GM08714 (cell line): ENCODE data around the gene PDIA6.

Experiments used
- H3K4me3 ChIP-seq: fragments of 200-500 bp; sonication (Bioruptor generic); 2 replicates; pipeline ENCODE4 v1.5.1; 2014; ENCODE audit warnings: mild to moderate bottlenecking, low read length, inconsistent platforms
- ZNF274 ChIP-seq: IDR thresholded peaks from 2 replicates; pipeline ENCODE4 v1.6.1; 2012; ENCODE audit warnings: mild to moderate bottlenecking, low read depth, low read length

The PDIA6 gene

GRCh38 chr2:10762651-10763460, 49.7 kb downstream of the PDIA6 start:
- no peak for TF ChIP-seq ZNF274
- H3K4me3 ChIP-seq = no peak overlapping the region

- TF ChIP-seq ZNF274 = no peak
Observed at GRCh38 chr2:10761591-10761990, 51.0 kb downstream of the PDIA6 start.

GRCh38 chr2:10760794-10761504, 51.6 kb downstream of the PDIA6 start:
- no peak for TF ChIP-seq ZNF274
- H3K4me3 ChIP-seq = no peak overlapping the region

More at GRCh38 chr2:10761591-10761990, 51.0 kb downstream of the PDIA6 start:
- no peak overlapping the region for H3K4me3 ChIP-seq

- no peak overlapping the region for H3K4me3 ChIP-seq
- TF ChIP-seq ZNF274 = no peak
Observed at GRCh38 chr2:10759151-10759714, 53.4 kb downstream of the PDIA6 start.

- no peak for TF ChIP-seq ZNF274
- H3K4me3 ChIP-seq = no peak overlapping the region
Observed at GRCh38 chr2:10757814-10758286, 54.7 kb downstream of the PDIA6 start.

GRCh38 chr2:10755621-10756020, 57.0 kb downstream of the PDIA6 start:
- no peak for TF ChIP-seq ZNF274

GRCh38 chr2:10753876-10754275, 58.7 kb downstream of the PDIA6 start:
- H3K4me3 ChIP-seq = no peak overlapping the region
- TF ChIP-seq ZNF274 = no peak

More at GRCh38 chr2:10755621-10756020, 57.0 kb downstream of the PDIA6 start:
- no peak overlapping the region for H3K4me3 ChIP-seq

- no peak overlapping the region for H3K4me3 ChIP-seq
- no peak for TF ChIP-seq ZNF274
Observed at GRCh38 chr2:10753156-10753555, 59.4 kb downstream of the PDIA6 start.

- no peak overlapping the region for H3K4me3 ChIP-seq
- TF ChIP-seq ZNF274 = no peak
Observed at GRCh38 chr2:10752236-10752635, 60.3 kb downstream of the PDIA6 start.

- no peak for TF ChIP-seq ZNF274
Observed at GRCh38 chr2:10750610-10751009, 62.0 kb downstream of the PDIA6 start.

GRCh38 chr2:10742666-10743065, 69.9 kb downstream of the PDIA6 start:
- TF ChIP-seq ZNF274 = no peak
- no peak overlapping the region for H3K4me3 ChIP-seq

More at GRCh38 chr2:10750610-10751009, 62.0 kb downstream of the PDIA6 start:
- H3K4me3 ChIP-seq = no peak overlapping the region

- no peak for TF ChIP-seq ZNF274
- H3K4me3 ChIP-seq = no peak overlapping the region
Observed at GRCh38 chr2:10741139-10741538, 71.4 kb downstream of the PDIA6 start.

- no peak overlapping the region for H3K4me3 ChIP-seq
- TF ChIP-seq ZNF274 = no peak
Observed at GRCh38 chr2:10740226-10740625, 72.4 kb downstream of the PDIA6 start.

- no peak overlapping the region for H3K4me3 ChIP-seq
- TF ChIP-seq ZNF274 = no peak
Observed at GRCh38 chr2:10738192-10738591, 74.4 kb downstream of the PDIA6 start.

GRCh38 chr2:10733980-10734379, 78.6 kb downstream of the PDIA6 start:
- no peak overlapping the region for H3K4me3 ChIP-seq
- TF ChIP-seq ZNF274 = no peak

- TF ChIP-seq ZNF274 = no peak
- H3K4me3 ChIP-seq = no peak overlapping the region
Observed at GRCh38 chr2:10733566-10733925, 79.0 kb downstream of the PDIA6 start.
